Fibroblast of skin of abdomen (primary cell): Measurements from ENCODE around the gene NUDT4.
"Not testable (repeated sequence)": the region's sequence is repeated elsewhere in the genome, so short reads cannot be mapped to it uniquely, and the experiment has no call there.

ENCODE experiments used
- DNase-seq: peaks from one replicate; pipeline ENCODE4 v3.0.0-alpha.2; 2013

NUDT4 gene

GRCh38 chr12:93402333-93403311 lies 24.9 kb downstream of the NUDT4 start:
- no peak for DNase-seq

DNA sequence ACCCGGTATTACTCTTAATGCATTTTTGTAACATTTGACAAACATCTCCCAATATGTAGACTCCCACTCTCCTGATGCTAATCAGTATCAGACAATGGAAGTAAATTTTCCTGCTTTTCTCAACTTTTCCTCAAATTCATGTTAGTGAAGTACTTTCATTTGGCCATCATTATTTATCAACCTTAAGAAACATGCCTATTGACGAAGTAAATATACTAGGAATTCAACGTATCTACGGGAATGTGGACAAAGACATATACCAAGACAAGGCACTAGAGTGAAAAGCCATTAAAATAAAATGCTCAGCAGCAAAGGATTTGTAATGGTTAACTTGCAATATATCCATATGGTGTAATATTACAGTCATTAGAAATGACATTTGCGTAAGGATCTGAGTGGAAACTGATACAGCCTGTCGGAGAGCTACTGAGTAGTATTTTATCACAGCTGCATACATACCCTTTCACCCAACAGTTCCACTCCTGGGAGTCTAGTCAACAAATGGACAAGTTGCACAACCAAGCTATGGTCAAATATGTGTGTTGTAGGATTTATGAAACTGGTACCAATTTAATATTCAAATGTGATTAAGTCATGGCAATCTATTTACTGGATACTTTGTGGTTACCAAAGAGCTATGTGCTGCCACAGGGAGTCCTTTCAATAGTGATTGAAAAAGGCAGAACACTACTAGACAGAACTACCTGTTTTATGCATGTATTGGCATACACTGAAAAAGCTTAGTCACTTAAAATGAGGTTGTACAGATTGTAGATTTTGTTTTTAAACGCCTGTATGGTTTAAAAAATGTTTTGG lies 26.5 kb downstream of the NUDT4 start:
- peak; percentile 21 for DNase-seq

DNA sequence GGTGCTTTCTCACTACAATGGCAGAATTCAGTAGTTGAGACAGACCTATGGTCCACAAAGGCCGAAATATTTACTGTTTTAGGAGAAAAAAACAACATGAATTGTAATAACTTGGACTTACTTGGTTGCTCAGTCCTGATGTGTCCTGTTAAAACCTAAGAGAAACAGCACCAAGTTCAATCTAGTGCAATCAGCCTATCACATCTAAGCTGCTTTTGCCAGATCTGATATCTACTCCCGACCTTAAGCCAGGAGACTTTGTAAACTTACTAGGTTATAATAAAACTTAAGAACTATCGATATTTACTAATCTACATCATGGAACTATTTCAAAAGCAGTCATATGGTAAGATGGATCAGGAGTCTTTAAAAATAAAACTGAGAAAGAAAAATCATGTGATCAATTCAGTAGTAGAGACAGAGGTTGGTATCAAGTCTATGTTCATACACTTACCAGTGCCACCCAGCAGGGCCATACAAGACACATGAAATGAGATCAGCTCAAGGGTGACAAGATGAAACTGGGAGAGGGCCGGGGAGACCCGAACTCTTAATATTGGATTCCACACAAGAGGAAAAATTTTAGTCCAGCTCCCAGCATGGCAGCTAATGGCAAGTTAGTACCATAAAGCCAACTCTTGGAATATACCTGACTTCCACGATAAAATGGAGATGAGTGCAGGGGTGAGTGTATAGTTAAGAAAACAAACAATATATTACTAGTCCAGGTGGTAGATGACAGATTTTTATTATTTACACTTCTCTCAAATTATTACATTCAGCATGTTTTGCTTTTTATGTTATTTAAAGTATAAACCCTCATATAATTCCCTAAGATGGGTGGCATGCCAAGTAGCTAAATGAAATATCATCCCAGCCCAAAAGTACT lies 27.5 kb downstream of the NUDT4 start:
- DNase-seq: no peak

- DNase-seq: no peak
Measured at GRCh38 chr12:93407054-93407962, 29.6 kb downstream of the NUDT4 start.

DNA sequence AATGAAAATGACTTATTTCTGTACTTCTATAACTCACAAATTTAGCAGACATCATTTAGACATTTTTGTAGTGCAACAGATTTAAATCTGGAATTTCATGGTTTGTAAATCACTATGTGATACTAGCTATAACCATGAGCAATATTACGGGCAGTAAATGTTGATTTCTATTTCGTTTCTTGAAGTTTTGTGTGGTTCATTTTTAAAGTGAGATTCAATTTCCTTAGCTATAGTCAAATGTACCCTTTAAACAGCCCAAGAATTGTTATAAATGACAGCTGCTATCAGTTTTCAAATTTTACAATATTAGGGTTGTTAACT lies 30.2 kb downstream of the NUDT4 start:
- no peak for DNase-seq

- DNase-seq: no peak
Measured at GRCh38 chr12:93408813-93409212, 31.1 kb downstream of the NUDT4 start.

- peak; percentile 14 for DNase-seq
Measured at GRCh38 chr12:93409343-93410187, 31.8 kb downstream of the NUDT4 start.

DNA sequence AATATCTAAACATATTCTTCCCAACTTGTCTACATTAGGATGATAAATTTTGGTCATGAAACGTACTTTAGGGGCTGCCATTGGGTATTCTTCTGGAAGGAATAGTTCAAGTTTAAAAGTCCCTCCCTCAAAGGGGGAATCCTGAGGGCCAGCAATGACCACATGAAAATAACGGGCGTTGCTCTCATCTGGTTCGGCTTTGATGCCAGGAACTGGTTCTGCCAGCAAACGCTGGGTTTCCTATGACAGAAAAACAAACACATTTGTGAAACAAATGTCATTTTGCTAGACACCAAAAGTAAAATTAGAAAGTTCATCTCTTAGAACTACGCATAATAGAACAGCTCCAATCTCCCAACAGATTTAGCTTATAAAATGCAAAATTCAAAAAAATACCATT lies 33.3 kb downstream of the NUDT4 start:
- DNase-seq: not testable (repeated sequence)

GRCh38 chr12:93412396-93412795 lies 34.7 kb downstream of the NUDT4 start:
- not testable (repeated sequence) for DNase-seq

GRCh38 chr12:93413064-93413463 lies 35.3 kb downstream of the NUDT4 start:
- no peak for DNase-seq

- DNase-seq: peak; percentile 88
Measured at GRCh38 chr12:93415723-93416464, 38.2 kb downstream of the NUDT4 start.

DNA sequence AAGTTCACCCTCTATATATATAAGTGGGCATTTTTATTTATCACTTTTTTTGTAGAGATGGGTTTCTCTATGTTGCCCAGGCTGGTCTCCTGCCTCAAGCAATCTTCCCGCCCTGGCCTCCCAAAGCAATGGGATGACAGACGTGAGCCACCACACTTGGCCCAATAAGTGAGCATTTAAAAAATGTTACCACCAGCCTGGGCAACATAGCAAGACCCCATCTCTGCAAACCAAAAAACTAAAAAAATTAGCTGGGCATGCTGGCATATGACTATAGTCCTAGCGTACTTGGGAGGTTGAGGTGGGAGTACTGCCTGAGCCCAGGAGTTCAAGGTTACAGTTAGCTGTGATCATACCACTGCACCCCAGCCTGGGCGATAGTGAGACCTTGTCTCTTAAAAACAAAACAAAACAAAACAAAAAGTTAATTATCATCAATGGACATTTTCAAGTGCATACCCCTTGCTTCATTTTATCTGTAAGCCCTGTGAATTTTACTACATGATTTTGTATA lies 40.3 kb downstream of the NUDT4 start:
- no peak for DNase-seq

DNA sequence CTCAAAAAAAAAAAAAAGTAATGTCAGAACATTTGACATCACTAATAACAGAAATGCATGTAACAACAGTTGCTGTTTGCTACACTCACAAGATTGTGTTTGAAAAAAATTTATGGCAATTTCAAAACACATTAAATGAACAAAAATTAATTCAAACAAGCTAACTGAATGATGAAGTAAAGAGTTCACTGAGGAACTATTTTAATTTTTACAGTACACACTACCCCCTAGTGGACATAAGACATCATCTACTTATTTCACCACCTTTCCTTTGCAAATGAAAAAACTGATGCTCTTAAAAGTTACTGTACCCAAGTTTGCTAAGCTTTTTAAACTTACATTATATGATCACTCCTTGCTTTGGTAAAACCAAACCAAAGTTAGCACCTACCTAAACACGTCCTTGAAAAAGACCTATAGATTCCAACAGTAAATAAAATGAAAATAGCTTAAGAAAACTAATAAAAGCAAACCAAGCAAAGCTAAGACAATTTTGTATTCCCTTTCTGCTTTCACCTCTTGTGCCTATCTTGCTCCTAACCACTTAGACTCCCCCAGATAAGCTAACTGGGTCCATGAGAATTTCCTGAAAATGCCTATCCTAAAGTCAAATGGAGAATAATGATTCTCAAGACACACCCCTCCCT lies 41.8 kb downstream of the NUDT4 start:
- peak; percentile 50 for DNase-seq

- DNase-seq: no peak
Measured at GRCh38 chr12:93422050-93422449, 44.3 kb downstream of the NUDT4 start.

GRCh38 chr12:93425736-93426411 lies 48.1 kb downstream of the NUDT4 start:
- DNase-seq: no peak

- DNase-seq: no peak
Measured at GRCh38 chr12:93426412-93426805, 48.7 kb downstream of the NUDT4 start.

- peak; percentile 59 for DNase-seq
Measured at GRCh38 chr12:93427779-93428564, 50.2 kb downstream of the NUDT4 start.

- DNase-seq: no peak
Measured at GRCh38 chr12:93429448-93429847, 51.7 kb downstream of the NUDT4 start.
